Measurements from ENCODE around the gene HTN1. TPM values are rescaled to one million over a fixed set of nuclear protein-coding genes. Genes with fewer than 3 reads are reported as not detected.
"Not testable (repeated sequence)": the region's sequence is repeated elsewhere in the genome, so short reads cannot be mapped to it uniquely, and the experiment has no call there.

Gene HTN1
- total and polyA plus RNA-seq, 2 experiments from 2014 or later: not detected

DNA sequence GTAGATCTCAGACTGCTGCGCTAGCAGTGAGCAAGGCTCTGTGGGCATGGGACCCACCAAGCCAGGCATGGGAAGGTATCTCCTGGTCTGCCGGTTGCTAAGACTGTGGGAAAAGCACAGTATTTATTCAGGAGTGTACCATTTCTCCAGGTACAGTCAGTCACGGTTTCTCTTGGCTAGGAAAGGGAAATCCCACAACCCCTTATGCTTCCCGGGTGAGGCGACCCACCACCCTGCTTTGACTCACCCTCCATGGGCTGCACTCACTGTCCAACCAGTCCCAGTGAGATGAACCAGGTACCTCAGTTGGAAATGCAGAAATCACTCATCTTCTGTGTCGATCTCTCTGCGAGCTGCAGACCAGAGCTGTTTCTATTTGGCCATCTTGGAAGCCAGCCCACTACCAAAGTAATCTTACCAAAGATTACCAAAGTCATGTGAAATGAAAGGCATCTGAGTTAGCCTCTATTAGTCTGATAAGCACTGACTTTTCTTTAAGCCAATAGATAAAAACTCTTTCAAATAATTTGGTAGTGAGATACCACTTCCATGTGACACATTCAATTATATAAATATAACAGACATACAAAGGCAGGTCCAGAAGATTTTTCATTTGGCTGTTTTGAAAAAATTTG lies 8.5 kb upstream of the HTN1 start:
- Histone ChIP-seq H3K9me3 (ENCODE audit: low read depth) (no peaks in the 10 kb centered on the region), H3K4me3 (no peak overlapping the region), H3K9ac (no peak overlapping the region), H2AFZ (no peak overlapping the region), H3K27ac (no peak overlapping the region), H3K79me2 (ENCODE audit: insufficient read depth) (no peaks in the 10 kb centered on the region), H3K4me1 (ENCODE audit: insufficient read depth) (no peaks in the 10 kb centered on the region), H3K4me2 (ENCODE audit: unreplicated experiment) (no peak overlapping the region), H3K36me3 (ENCODE audit: low read depth) (no peaks in the 10 kb centered on the region), H4K20me1 (ENCODE audit: insufficient read depth) (no peaks in the 10 kb centered on the region), H3F3A (ENCODE audit: insufficient read depth) (no peaks in the 10 kb centered on the region), H3K27me3 (replicated peaks; ENCODE audit: insufficient read depth) (no peaks in the 10 kb centered on the region), H3K9me2 (ENCODE audit: insufficient read depth) (no peaks in the 10 kb centered on the region)
- no peak for DNase-seq
- 55 to 68% methylated on average over 7 of the region's 7 CpGs for WGBS, 2 experiments (ENCODE audit: low coverage in 1 of 2, low lambda C conversion rate in 2 of 2, missing lambda C conversion rate in 2 of 2)
- TF ChIP-seq EZH2 (IDR thresholded peaks at IDR 0.05; ENCODE audit: insufficient read depth, poor library complexity, severe bottlenecking): no peak
- no peak for TF ChIP-seq EZH2phosphoT487 (IDR thresholded peaks at IDR 0.05; ENCODE audit: insufficient read depth, low read depth)
- in situ Hi-C loops (cut with MboI): no loop called here

DNA sequence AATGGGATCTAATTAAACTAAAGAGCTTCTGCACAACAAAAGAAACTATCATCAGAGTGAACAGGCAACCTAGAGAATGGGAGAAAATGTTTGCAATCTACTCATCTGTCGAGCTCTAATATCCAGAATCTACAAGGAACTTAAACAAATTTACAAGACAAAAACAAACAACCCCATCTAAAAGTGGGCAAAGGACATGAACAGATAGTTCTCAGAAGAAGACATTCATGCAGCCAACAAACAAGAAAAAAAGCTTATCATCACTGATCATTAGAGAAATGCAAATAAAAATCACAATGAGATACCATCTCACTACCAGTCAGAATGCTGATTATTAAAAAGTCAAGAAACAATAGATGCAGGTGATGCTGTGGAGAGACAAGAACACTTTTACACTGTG lies 6.3 kb downstream of the HTN1 start:
- H2AFZ ChIP-seq; H3K4me1 ChIP-seq (ENCODE audit: insufficient read depth); H3K9me3 ChIP-seq (ENCODE audit: low read depth); H3K9me2 ChIP-seq (ENCODE audit: insufficient read depth); H3K4me3 ChIP-seq; H3K4me2 ChIP-seq (ENCODE audit: unreplicated experiment); H3K27me3 ChIP-seq (replicated peaks; ENCODE audit: insufficient read depth); H3K27ac ChIP-seq; in situ Hi-C loops (cut with MboI); H3K9ac ChIP-seq; H3F3A ChIP-seq (ENCODE audit: insufficient read depth); H3K36me3 ChIP-seq (ENCODE audit: low read depth); DNase-seq; H4K20me1 ChIP-seq (ENCODE audit: insufficient read depth); H3K79me2 ChIP-seq (ENCODE audit: insufficient read depth): not testable (repeated sequence)
- 3 to 7% methylated on average over 1 of the region's 1 CpG for WGBS, 2 experiments (ENCODE audit: low coverage in 1 of 2, low lambda C conversion rate in 2 of 2, missing lambda C conversion rate in 2 of 2)

DNA sequence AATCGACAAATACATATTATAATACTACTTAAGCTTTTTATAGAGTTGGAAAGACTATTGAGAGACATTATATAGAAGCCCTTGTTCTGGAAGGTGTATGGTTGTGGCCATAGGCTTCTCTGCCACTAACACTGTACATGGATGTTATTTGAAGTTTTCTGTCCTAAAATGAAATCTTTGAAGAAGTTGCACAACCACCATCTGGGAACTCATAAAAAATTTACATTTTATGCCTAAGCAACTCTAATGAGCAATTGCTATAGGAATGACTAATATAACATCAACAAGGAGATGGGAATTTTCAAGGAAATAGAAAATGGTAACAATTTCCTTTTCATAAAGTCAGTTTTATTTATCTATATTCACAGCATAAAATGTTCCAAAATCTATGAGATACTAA lies 7.4 kb downstream of the HTN1 start:
- Histone ChIP-seq H3F3A (ENCODE audit: insufficient read depth) (no peaks in the 10 kb centered on the region), H3K9me3 (ENCODE audit: low read depth) (no peaks in the 10 kb centered on the region), H2AFZ (no peak overlapping the region), H4K20me1 (ENCODE audit: insufficient read depth) (no peaks in the 10 kb centered on the region), H3K27me3 (replicated peaks; ENCODE audit: insufficient read depth) (no peaks in the 10 kb centered on the region), H3K4me1 (ENCODE audit: insufficient read depth) (no peaks in the 10 kb centered on the region), H3K4me3 (no peak overlapping the region), H3K27ac (no peak overlapping the region), H3K4me2 (ENCODE audit: unreplicated experiment) (no peak overlapping the region), H3K36me3 (ENCODE audit: low read depth) (no peaks in the 10 kb centered on the region), H3K9ac (no peak overlapping the region), H3K9me2 (ENCODE audit: insufficient read depth) (no peaks in the 10 kb centered on the region), H3K79me2 (ENCODE audit: insufficient read depth) (no peaks in the 10 kb centered on the region)
- in situ Hi-C loops (cut with MboI): no loop called here
- WGBS, 2 experiments (ENCODE audit: low coverage in 1 of 2, low lambda C conversion rate in 2 of 2, missing lambda C conversion rate in 2 of 2): 24 to 26% methylated on average over 1 of the region's 1 CpG
- no peak for DNase-seq
- TF ChIP-seq EZH2 (IDR thresholded peaks at IDR 0.05; ENCODE audit: insufficient read depth, poor library complexity, severe bottlenecking): no peak
- no peak for TF ChIP-seq EZH2phosphoT487 (IDR thresholded peaks at IDR 0.05; ENCODE audit: insufficient read depth, low read depth)

DNA sequence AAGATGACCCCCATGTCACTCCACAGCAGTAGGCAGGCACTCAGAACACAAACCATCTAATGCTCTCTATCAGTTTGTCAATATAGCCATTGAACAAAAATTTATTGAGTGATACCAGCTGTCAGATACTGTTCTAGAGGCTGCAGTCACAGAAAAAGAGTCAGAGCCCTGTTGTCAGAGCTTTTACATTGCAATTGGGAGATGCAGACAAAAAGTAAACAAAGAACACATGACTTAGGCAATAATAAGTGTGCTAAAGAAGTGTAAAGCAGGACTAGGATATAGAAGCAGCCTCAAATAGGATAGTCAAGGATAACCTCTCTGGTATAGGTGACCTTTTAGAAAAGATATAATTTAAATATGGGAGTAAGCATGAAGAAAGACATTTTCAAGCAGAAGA lies 8.9 kb downstream of the HTN1 start:
- Histone ChIP-seq H3K9ac (no peak overlapping the region), H3K36me3 (ENCODE audit: low read depth) (no peaks in the 10 kb centered on the region), H3F3A (ENCODE audit: insufficient read depth) (no peaks in the 10 kb centered on the region), H3K79me2 (ENCODE audit: insufficient read depth) (no peaks in the 10 kb centered on the region), H3K4me1 (ENCODE audit: insufficient read depth) (no peaks in the 10 kb centered on the region), H3K27ac (no peak overlapping the region), H2AFZ (no peak overlapping the region), H3K27me3 (replicated peaks; ENCODE audit: insufficient read depth) (no peaks in the 10 kb centered on the region), H3K9me2 (ENCODE audit: insufficient read depth) (no peaks in the 10 kb centered on the region), H3K4me3 (no peak overlapping the region), H3K9me3 (ENCODE audit: low read depth) (no peaks in the 10 kb centered on the region), H4K20me1 (ENCODE audit: insufficient read depth) (no peaks in the 10 kb centered on the region), H3K4me2 (ENCODE audit: unreplicated experiment) (no peak overlapping the region)
- DNase-seq: no peak
- TF ChIP-seq EZH2 (IDR thresholded peaks at IDR 0.05; ENCODE audit: insufficient read depth, poor library complexity, severe bottlenecking) (no peak), EZH2phosphoT487 (IDR thresholded peaks at IDR 0.05; ENCODE audit: insufficient read depth, low read depth) (no peak)
- in situ Hi-C loops (cut with MboI): no loop called here

DNA sequence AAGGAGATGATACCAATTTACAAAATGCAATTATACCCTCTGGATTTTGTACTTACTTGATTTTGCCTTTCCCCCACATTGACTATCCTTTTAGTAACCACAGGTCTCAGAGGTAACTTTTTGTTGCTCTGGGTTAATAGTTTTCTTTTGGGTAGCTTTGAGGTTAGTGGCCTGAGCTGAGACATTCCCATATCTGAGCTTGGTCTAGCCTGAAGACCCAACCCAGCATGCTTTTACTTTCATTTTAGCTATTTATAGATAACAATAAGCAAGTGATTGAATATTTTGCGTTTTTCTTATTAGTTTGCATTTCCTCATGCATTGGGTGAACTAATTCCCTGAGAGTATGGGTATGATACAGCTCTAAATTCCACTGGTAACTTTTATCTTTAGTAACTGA lies 11.8 kb downstream of the HTN1 start:
- in situ Hi-C loops (cut with MboI): no loop called here
- Histone ChIP-seq H3K4me1 (ENCODE audit: insufficient read depth) (no peaks in the 10 kb centered on the region), H3K9ac (no peak overlapping the region), H3K4me2 (ENCODE audit: unreplicated experiment) (no peak overlapping the region), H3K4me3 (no peak overlapping the region), H3K27ac (no peak overlapping the region), H4K20me1 (ENCODE audit: insufficient read depth) (no peaks in the 10 kb centered on the region), H2AFZ (no peak overlapping the region), H3K36me3 (ENCODE audit: low read depth) (no peaks in the 10 kb centered on the region), H3K79me2 (ENCODE audit: insufficient read depth) (no peaks in the 10 kb centered on the region), H3F3A (ENCODE audit: insufficient read depth) (no peaks in the 10 kb centered on the region), H3K9me3 (ENCODE audit: low read depth) (no peaks in the 10 kb centered on the region), H3K27me3 (replicated peaks; ENCODE audit: insufficient read depth) (no peaks in the 10 kb centered on the region), H3K9me2 (ENCODE audit: insufficient read depth) (no peaks in the 10 kb centered on the region)
- DNase-seq: no peak
- TF ChIP-seq EZH2 (IDR thresholded peaks at IDR 0.05; ENCODE audit: insufficient read depth, poor library complexity, severe bottlenecking): no peak
- TF ChIP-seq EZH2phosphoT487 (IDR thresholded peaks at IDR 0.05; ENCODE audit: insufficient read depth, low read depth): no peak
- 26 to 32% methylated on average over 1 of the region's 1 CpG for WGBS, 2 experiments (ENCODE audit: low coverage in 1 of 2, low lambda C conversion rate in 2 of 2, missing lambda C conversion rate in 2 of 2)

All from GM23248 (cell line).